Gastrocnemius medialis (tissue), 4 donors: ENCODE results near the gene ZNF670. TPM values are rescaled to one million over a fixed set of nuclear protein-coding genes. Genes with fewer than 3 reads are reported as not detected.
"Not testable (repeated sequence)": the region's sequence is repeated elsewhere in the genome, so short reads cannot be mapped to it uniquely, and the experiment has no call there.

Experiments used
- ATAC-seq, 2 donors: fragments of 150-250 bp; one replicate each; pipeline ENCODE4 v1.9.1; 2016
- DNase-seq, 2 donors: peaks; one replicate each; pipeline ENCODE4 v3.0.0-alpha.2; 2019
- H3K27ac ChIP-seq, 4 donors: fragments of 200-600 bp; sonication (generic); 1 replicate in 1 of 4; 2 replicates in 3 of 4; pipeline ENCODE4 v1.5.1; 2016 to 2018; ENCODE audit warnings: mild to moderate bottlenecking in 2 of 4, moderate library complexity in 1 of 4
- H3K27me3 ChIP-seq, 3 donors: fragments of 200-600 bp; sonication (generic) in 2 of 3; 1 replicate in 1 of 3; 2 replicates in 2 of 3; pipeline versions ENCODE4 v1.5.1 to v1.6.0; 2016 to 2019; ENCODE audit warnings: mild to moderate bottlenecking in 1 of 3, moderate library complexity in 1 of 3
- H3K36me3 ChIP-seq, 2 donors: fragments of 200-600 bp; sonication (generic) in 1 of 2; one replicate each; pipeline ENCODE4 v1.5.1; 2017 to 2018
- H3K4me1 ChIP-seq, 2 donors: fragments of 200-600 bp; sonication (generic) in 1 of 2; one replicate each; pipeline ENCODE4 v1.5.1; 2016 to 2017; ENCODE audit warnings: mild to moderate bottlenecking in 2 of 2
- H3K4me3 ChIP-seq, 4 donors: fragments of 200-600 bp; sonication (generic) in 3 of 4; 1 replicate in 1 of 4; 2 replicates in 3 of 4; pipeline ENCODE4 v1.5.1; 2016 to 2019; ENCODE audit warnings: mild to moderate bottlenecking in 2 of 4
- H3K9me3 ChIP-seq, 3 donors: fragments of 200-600 bp; sonication (generic) in 2 of 3; 1 replicate in 1 of 3; 2 replicates in 2 of 3; pipeline ENCODE4 v1.5.1; 2016 to 2019
- POLR2A ChIP-seq, 2 donors: fragments of 450-650 bp; IDR thresholded peaks; one replicate each; pipeline ENCODE4 v1.6.1; 2017; ENCODE audit warnings: antibody characterized with exemption in 2 of 2, mild to moderate bottlenecking in 2 of 2, moderate library complexity in 2 of 2
- in situ Hi-C, 4 donors: fragments of 200-750 bp; cut with MboI; loops; one replicate each; pipeline versions ENCODE4 v1.15.0 to v1.8.0; 2017; ENCODE audit warnings: low sequenced_read_pairs in 4 of 4
- intact Hi-C: fragments of 100-400 bp; cut with DNase I; formaldehyde crosslinking; loops from one replicate; pipeline ENCODE4 v1.15.1; 2023; ENCODE audit warnings: low total_unique reads
- total RNA-seq, 4 donors: library from RNA; depleted of rRNA; stranded (reverse); fragments of >200 nt; gene quantifications; one replicate each; pipeline versions ENCODE4 v1.1.0 to v1.2.3, GENCODE V29; 2016
- TF ChIP-seq, protein P1 (sequence below), 5 experiments: fragments of 450-650 bp in 3 of 5; fragments of 200-600 bp in 2 of 5; sonication (generic) in 2 of 5; IDR thresholded peaks in 4 of 5; conservative IDR thresholded peaks in 1 of 5; 1 replicate in 4 of 5; 2 replicates in 1 of 5; pipeline ENCODE4 v1.5.1; 2016 to 2019; ENCODE audit warnings: antibody characterized with exemption in 5 of 5, mild to moderate bottlenecking in 3 of 5, moderate library complexity in 3 of 5

The ZNF670 gene
- total RNA-seq, 4 donors from 2014 or later = 0.49 to 1.3 (median 0.52) TPM

DNA sequence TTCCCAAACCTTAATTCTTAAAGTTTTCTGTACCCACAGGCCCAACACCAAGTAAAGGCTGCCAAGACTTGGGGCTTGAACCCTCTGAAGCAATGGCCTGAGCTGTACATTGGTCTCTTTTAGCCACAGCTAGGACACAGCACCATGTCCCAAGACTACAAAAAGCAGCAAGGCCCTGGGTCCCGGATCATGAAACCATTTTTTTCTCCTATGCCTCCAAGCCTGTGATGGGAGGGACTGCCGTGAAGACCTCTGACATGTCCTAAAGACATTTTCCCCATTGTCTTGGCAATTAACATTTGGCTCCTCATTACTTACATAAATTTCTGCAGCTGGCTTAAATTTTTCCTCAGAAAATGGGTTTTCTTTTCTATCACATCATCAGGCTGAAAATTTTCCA lies 30.9 kb downstream of the ZNF670 start:
- no peak for DNase-seq
- ATAC-seq = no peak
- in situ Hi-C loops = no loop called here
- no peak overlapping the region for H3K4me3 ChIP-seq
- intact Hi-C loops = no loop called here
- no peaks in the 10 kb centered on the region for H3K4me1 ChIP-seq
- no peaks in the 10 kb centered on the region for H3K27me3 ChIP-seq
- H3K27ac ChIP-seq = no peak overlapping the region
- peaks cover 0 to 3% (median 0%) of the 10 kb centered on the region in 3 donors for H3K9me3 ChIP-seq
- no peaks in the 10 kb centered on the region for H3K36me3 ChIP-seq
- TF ChIP-seq, protein P1, sequence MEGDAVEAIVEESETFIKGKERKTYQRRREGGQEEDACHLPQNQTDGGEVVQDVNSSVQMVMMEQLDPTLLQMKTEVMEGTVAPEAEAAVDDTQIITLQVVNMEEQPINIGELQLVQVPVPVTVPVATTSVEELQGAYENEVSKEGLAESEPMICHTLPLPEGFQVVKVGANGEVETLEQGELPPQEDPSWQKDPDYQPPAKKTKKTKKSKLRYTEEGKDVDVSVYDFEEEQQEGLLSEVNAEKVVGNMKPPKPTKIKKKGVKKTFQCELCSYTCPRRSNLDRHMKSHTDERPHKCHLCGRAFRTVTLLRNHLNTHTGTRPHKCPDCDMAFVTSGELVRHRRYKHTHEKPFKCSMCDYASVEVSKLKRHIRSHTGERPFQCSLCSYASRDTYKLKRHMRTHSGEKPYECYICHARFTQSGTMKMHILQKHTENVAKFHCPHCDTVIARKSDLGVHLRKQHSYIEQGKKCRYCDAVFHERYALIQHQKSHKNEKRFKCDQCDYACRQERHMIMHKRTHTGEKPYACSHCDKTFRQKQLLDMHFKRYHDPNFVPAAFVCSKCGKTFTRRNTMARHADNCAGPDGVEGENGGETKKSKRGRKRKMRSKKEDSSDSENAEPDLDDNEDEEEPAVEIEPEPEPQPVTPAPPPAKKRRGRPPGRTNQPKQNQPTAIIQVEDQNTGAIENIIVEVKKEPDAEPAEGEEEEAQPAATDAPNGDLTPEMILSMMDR (IDR thresholded peaks at IDR 0.05 in 4 of 5, conservative IDR thresholded peaks at IDR 0.05 in 1 of 5) = no peak
- TF ChIP-seq POLR2A (IDR thresholded peaks at IDR 0.05) = no peak

DNA sequence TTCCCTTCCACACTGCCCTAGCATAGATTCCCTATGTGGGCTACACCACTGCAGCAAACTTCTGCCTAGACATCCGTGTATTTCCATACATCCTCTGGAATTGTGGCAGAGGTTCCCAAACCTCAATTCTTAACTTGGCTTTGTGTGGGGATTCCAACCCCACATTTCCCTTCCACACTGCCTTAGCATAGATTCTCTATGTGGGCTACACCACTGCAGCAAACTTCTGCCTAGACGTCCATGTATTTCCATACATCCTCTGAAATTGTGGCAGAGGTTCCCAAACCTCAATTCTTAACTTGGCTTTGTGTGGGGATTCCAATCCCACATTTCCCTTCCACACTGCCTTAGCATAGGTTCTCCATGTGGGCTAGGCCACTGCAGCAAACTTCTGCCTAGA lies 31.4 kb downstream of the ZNF670 start:
- in situ Hi-C loops (no loop called here), intact Hi-C loops (no loop called here)
- H3K4me1 ChIP-seq = no peaks in the 10 kb centered on the region

DNA sequence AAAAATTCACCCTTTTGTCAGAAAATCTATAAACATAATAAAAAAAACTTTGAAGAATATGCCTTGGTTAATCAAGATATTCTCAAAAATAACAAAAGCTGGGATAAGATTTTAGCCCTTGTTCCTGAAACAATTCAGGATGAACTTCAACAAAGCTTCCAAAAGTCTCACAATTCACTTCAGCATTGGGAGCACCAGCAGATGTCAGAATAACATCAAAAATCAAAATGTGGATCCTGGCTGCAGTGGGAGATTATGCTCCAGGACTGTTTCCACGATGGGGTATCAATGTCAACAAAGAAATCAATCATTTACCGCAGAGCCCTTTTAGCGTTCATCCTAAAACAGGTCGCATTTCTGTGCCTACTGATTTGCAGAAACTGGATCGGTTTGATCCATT lies 35.2 kb downstream of the ZNF670 start:
- Histone ChIP-seq H3K27ac (no peak overlapping the region), H3K4me1 (no peaks in the 10 kb centered on the region), H3K4me3 (no peak overlapping the region), H3K27me3 (no peaks in the 10 kb centered on the region), H3K9me3 (peaks cover 0 to 6% (median 4%) of the 10 kb centered on the region in 3 donors), H3K36me3 (peaks cover 2 to 13% of the 10 kb centered on the region in 2 donors)
- TF ChIP-seq, protein P1 (IDR thresholded peaks at IDR 0.05 in 4 of 5, conservative IDR thresholded peaks at IDR 0.05 in 1 of 5) = no peak
- no peak for TF ChIP-seq POLR2A (IDR thresholded peaks at IDR 0.05)
- DNase-seq (no peak), ATAC-seq (no peak)
- intact Hi-C loops = no loop called here
- in situ Hi-C loops = no loop called here

More for the DNA sequence above, 31.4 kb downstream of the ZNF670 start:
- H3K4me3 ChIP-seq = no peak overlapping the region
- H3K27ac ChIP-seq = no peak overlapping the region
- peaks cover 0 to 3% (median 0%) of the 10 kb centered on the region in 3 donors for H3K9me3 ChIP-seq
- no peaks in the 10 kb centered on the region for H3K27me3 ChIP-seq
- no peaks in the 10 kb centered on the region for H3K36me3 ChIP-seq
- TF ChIP-seq, protein P1 (IDR thresholded peaks at IDR 0.05 in 4 of 5, conservative IDR thresholded peaks at IDR 0.05 in 1 of 5) = no peak
- no peak for TF ChIP-seq POLR2A (IDR thresholded peaks at IDR 0.05)
- no peak for ATAC-seq
- DNase-seq = no peak

DNA sequence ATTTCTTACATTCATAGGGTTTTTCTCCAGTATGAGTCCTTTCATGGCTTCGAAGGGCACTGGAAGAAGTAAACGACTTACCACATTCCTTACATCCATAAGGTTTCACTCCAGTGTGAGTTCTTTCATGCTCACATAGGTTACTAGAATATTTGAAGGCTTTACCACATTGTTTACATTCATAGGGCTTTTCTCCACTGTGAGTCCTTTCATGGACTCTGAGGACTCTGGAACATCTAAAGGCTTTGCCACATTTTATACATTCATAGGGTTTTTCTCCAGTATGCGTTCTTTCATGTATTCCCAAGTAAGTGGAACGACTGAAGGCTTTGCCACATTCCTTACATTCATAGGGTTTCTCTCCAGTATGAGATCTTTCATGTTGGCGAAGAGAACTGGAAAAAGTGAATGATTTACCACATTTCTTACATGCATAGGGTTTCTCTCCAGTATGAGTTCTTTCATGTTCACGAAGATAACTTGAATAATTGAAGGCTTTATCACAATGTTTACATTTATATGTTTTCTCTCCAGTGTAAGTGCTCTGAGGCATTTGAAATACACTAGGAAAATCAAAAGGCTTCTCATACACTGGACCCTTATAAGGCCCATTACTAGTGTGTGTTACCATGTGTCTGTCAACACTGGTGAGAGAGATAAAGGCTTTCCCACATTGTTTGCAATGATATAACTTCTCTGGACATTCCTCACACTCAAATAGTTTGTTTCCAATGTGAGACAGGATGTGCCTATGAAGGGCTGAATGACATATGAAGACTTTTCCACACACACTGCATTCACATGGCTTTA lies 40.9 kb downstream of the ZNF670 start:
- no peak for DNase-seq
- no peaks in the 10 kb centered on the region for H3K4me1 ChIP-seq
- no peak overlapping the region for H3K4me3 ChIP-seq
- H3K9me3 ChIP-seq = peaks cover 0 to 5% (median 4%) of the 10 kb centered on the region in 3 donors
- in situ Hi-C loops (no loop called here), intact Hi-C loops (no loop called here)
- H3K36me3 ChIP-seq = peaks cover 14 to 53% of the 10 kb centered on the region in 2 donors
- TF ChIP-seq, protein P1 (IDR thresholded peaks at IDR 0.05 in 4 of 5, conservative IDR thresholded peaks at IDR 0.05 in 1 of 5) = no peak
- no peak for TF ChIP-seq POLR2A (IDR thresholded peaks at IDR 0.05)
- H3K27me3 ChIP-seq = no peaks in the 10 kb centered on the region
- ATAC-seq = no peak
- H3K27ac ChIP-seq = no peak overlapping the region

DNA sequence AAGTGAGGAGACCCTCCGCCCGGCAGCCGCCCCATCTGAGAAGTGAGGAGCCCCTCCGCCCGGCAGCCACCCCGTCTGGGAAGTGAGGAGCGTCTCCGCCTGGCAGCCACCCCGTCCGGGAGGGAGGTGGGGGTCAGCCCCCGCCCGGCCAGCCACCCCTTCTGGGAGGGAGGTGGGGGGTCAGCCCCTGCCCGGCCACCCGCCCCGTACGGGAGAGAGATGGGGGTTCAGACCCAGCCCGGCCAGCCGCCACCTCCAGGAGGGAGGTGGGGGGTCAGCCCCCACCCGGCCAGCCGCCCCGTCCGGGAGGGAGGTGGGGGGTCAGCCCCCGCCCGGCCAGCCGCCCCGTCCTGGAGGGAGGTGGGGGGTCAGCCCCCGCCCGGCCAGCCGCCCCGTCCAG lies 46.3 kb downstream of the ZNF670 start:
- ATAC-seq = not testable (repeated sequence)

More for the DNA sequence above, 46.3 kb downstream of the ZNF670 start:
- H3K4me1 ChIP-seq, DNase-seq, intact Hi-C loops, H3K9me3 ChIP-seq, H3K4me3 ChIP-seq, H3K27me3 ChIP-seq, in situ Hi-C loops, H3K27ac ChIP-seq: not testable (repeated sequence)
- peaks cover 6 to 29% of the 10 kb centered on the region in 2 donors for H3K36me3 ChIP-seq

Other genes with a start within 250 kb of the ZNF670 start
- gene AHCTF1, start 146.9 kb downstream of the ZNF670 start, total RNA-seq = 10 to 100 TPM; 21.7 to 28.5 (median 24.7) TPM
- gene ZNF695, start 70.8 kb downstream of the ZNF670 start, total RNA-seq = not detected
- gene ZNF669, start 25.5 kb upstream of the ZNF670 start, total RNA-seq = 1 to 10 TPM; 1.3 to 7.3 (median 2.7) TPM
- gene ZNF124, start 93.2 kb upstream of the ZNF670 start, total RNA-seq = 10 to 100 TPM in 1 of 4 donors, 1 to 10 TPM in 3; 5.4 to 10.3 (median 7.1) TPM
- not detected for gene VN1R5, start 177.3 kb upstream of the ZNF670 start, total RNA-seq